Gastroesophageal sphincter (tissue), 4 donors: ENCODE measurements around the gene MTSS2. TPM values are rescaled to one million over a fixed set of nuclear protein-coding genes. Genes with fewer than 3 reads are reported as not detected.
A peak's percentile ranks its signal among the peaks of the same experiment; 100 is the strongest.

Source experiments
- ATAC-seq: fragments of 150-250 bp; one replicate; pipeline ENCODE4 v1.9.1; 2016; ENCODE audit warnings: mild to moderate bottlenecking, moderate library complexity
- H3K27ac ChIP-seq, 4 donors: fragments of 200-600 bp; sonication (generic) in 3 of 4; 1 replicate in 3 of 4; 2 replicates in 1 of 4; pipeline ENCODE4 v1.5.1; 2016 to 2019
- H3K27me3 ChIP-seq: fragments of 200-600 bp; sonication (generic); one replicate; pipeline ENCODE4 v1.5.1; 2019
- H3K36me3 ChIP-seq, 2 donors: fragments of 200-600 bp; sonication (generic); one replicate each; pipeline ENCODE4 v1.5.1; 2019; ENCODE audit warnings: control low read depth in 1 of 2
- H3K4me1 ChIP-seq, 3 donors: fragments of 200-600 bp; sonication (generic); 1 replicate in 2 of 3; 2 replicates in 1 of 3; pipeline ENCODE4 v1.5.1; 2016 to 2019; ENCODE audit warnings: control low read depth in 2 of 3
- H3K4me3 ChIP-seq, 2 donors: fragments of 200-600 bp; sonication (generic); one replicate each; pipeline ENCODE4 v1.5.1; 2019; ENCODE audit warnings: mild to moderate bottlenecking in 1 of 2, moderate library complexity in 1 of 2
- H3K9me3 ChIP-seq, 3 donors: fragments of 200-600 bp; sonication (generic); one replicate each; pipeline ENCODE4 v1.5.1; 2017 to 2019; ENCODE audit warnings: control low read depth in 2 of 3
- CTCF ChIP-seq, 4 experiments: fragments of 200-600 bp in 2 of 4; fragments of 450-650 bp in 2 of 4; sonication (generic) in 1 of 4; IDR thresholded peaks; one replicate each; pipeline ENCODE4 v1.5.1; 2017 to 2019; ENCODE audit warnings: antibody characterized with exemption in 4 of 4, mild to moderate bottlenecking in 2 of 4, moderate library complexity in 2 of 4
- EP300 ChIP-seq: sonication (generic); formaldehyde crosslinking; IDR thresholded peaks from one replicate; pipeline ENCODE4 v1.6.1; 2017; ENCODE audit warnings: antibody characterized with exemption, mild to moderate bottlenecking
- POLR2A ChIP-seq, 2 donors: fragments of 450-650 bp; IDR thresholded peaks; one replicate each; pipeline ENCODE4 v1.6.1; 2017; ENCODE audit warnings: antibody characterized with exemption in 2 of 2, mild to moderate bottlenecking in 2 of 2, moderate library complexity in 1 of 2
- POLR2AphosphoS5 ChIP-seq: sonication (generic); formaldehyde crosslinking; IDR thresholded peaks from one replicate; pipeline ENCODE4 v1.6.1; 2017; ENCODE audit warnings: antibody characterized with exemption
- WGBS, 2 donors: methylation state at CpG; one replicate each; pipeline ENCODE4 v1.1.5; 2018; ENCODE audit warnings: low coverage in 1 of 2; 5-methylcytosine and 5-hydroxymethylcytosine counted together
- total RNA-seq, 4 donors: library from RNA; depleted of rRNA; stranded (reverse); fragments of >200 nt; gene quantifications; one replicate each; pipeline ENCODE4 v1.1.0, GENCODE V29; 2016

MTSS2 gene
- total RNA-seq, 4 donors from 2014 or later: 70.9 to 234 (median 85.9) TPM

GRCh38 chr16:70698901-70699300 lies 13.0 kb upstream of the MTSS2 start:
- Histone ChIP-seq H3K4me1 (peaks cover 12 to 98% (median 67%) of the 10 kb centered on the region in 3 donors), H3K36me3 (peaks cover 0 to 9% of the 10 kb centered on the region in 2 donors), H3K4me3 (no peak overlapping the region), H3K9me3 (no peaks in the 10 kb centered on the region), H3K27me3 (no peaks in the 10 kb centered on the region), H3K27ac (peak overlapping the region in 3 of 4 donors; percentile 97 to 98 (median 97))
- TF ChIP-seq POLR2AphosphoS5 (no peak), CTCF (IDR thresholded peaks at IDR 0.05) (no peak), EP300 (no peak), POLR2A (IDR thresholded peaks at IDR 0.05) (no peak)
- WGBS, 2 donors: 89 to 95% methylated on average over 3 to 7 of the region's 10 CpGs
- no peak for ATAC-seq

GRCh38 chr16:70697594-70698170 lies 11.8 kb upstream of the MTSS2 start:
- Histone ChIP-seq H3K9me3 (no peaks in the 10 kb centered on the region), H3K27ac (peak overlapping the region in 3 of 4 donors; percentile 97 to 98 (median 97)), H3K27me3 (no peaks in the 10 kb centered on the region), H3K4me1 (peaks cover 14 to 98% (median 73%) of the 10 kb centered on the region in 3 donors), H3K4me3 (no peak overlapping the region), H3K36me3 (peaks cover 0 to 9% of the 10 kb centered on the region in 2 donors)
- 65% methylated on average over 4 of the region's 14 CpGs; no CpG with 5 or more reads in 1 of the 2 donors for WGBS, 2 donors
- peak; percentile 37 for TF ChIP-seq POLR2AphosphoS5
- TF ChIP-seq CTCF (IDR thresholded peaks at IDR 0.05): peak in 2 of 4 experiments; percentile 10 to 29
- TF ChIP-seq EP300: no peak
- no peak for TF ChIP-seq POLR2A (IDR thresholded peaks at IDR 0.05)
- ATAC-seq: no peak

- Histone ChIP-seq H3K36me3 (peaks cover 0 to 9% of the 10 kb centered on the region in 2 donors), H3K9me3 (no peaks in the 10 kb centered on the region), H3K4me1 (peaks cover 14 to 98% (median 73%) of the 10 kb centered on the region in 3 donors), H3K4me3 (no peak overlapping the region), H3K27me3 (no peaks in the 10 kb centered on the region), H3K27ac (peak overlapping the region; percentile 5 to 98 (median 97))
- TF ChIP-seq POLR2AphosphoS5 (no peak), EP300 (no peak), POLR2A (IDR thresholded peaks at IDR 0.05) (no peak), CTCF (IDR thresholded peaks at IDR 0.05) (no peak)
- no peak for ATAC-seq
- 80 to 89% methylated on average over 1 to 5 of the region's 19 CpGs for WGBS, 2 donors
Measured at GRCh38 chr16:70696952-70697593, 11.2 kb upstream of the MTSS2 start.

- no peak for ATAC-seq
- H3K36me3 ChIP-seq: peaks cover 0 to 9% of the 10 kb centered on the region in 2 donors
Measured at GRCh38 chr16:70696355-70696754, 10.5 kb upstream of the MTSS2 start.

More at GRCh38 chr16:70696355-70696754, 10.5 kb upstream of the MTSS2 start:
- no peak overlapping the region for H3K4me3 ChIP-seq
- 100% methylated on average over 1 of the region's 8 CpGs; no CpG with 5 or more reads in 1 of the 2 donors for WGBS, 2 donors
- TF ChIP-seq CTCF (IDR thresholded peaks at IDR 0.05) (no peak), POLR2AphosphoS5 (no peak), POLR2A (IDR thresholded peaks at IDR 0.05) (no peak), EP300 (no peak)
- H3K9me3 ChIP-seq: no peaks in the 10 kb centered on the region
- peak overlapping the region in 3 of 4 donors; percentile 97 to 98 (median 97) for H3K27ac ChIP-seq
- peaks cover 17 to 98% (median 73%) of the 10 kb centered on the region in 3 donors for H3K4me1 ChIP-seq
- H3K27me3 ChIP-seq: no peaks in the 10 kb centered on the region
